Tibial artery (tissue), 4 donors: Measurements from ENCODE around the gene PSME1.
A peak's percentile ranks its signal among the peaks of the same experiment; 100 is the strongest.

Experiments used
- DNase-seq, 2 donors: peaks; one replicate each; pipeline ENCODE4 v3.0.0-alpha.2; 2019
- H3K27ac ChIP-seq, 2 donors: fragments of 200-600 bp; sonication (generic) in 1 of 2; 1 replicate in 1 of 2; 2 replicates in 1 of 2; pipeline ENCODE4 v1.5.1; 2018 to 2019; ENCODE audit warnings: mild to moderate bottlenecking in 1 of 2
- H3K27me3 ChIP-seq, 2 donors: fragments of 200-600 bp; sonication (generic) in 1 of 2; one replicate each; pipeline versions ENCODE4 v1.5.1 to v1.6.0; 2016 to 2019
- H3K36me3 ChIP-seq, 3 donors: fragments of 200-600 bp; sonication (generic) in 2 of 3; one replicate each; pipeline ENCODE4 v1.5.1; 2016 to 2019; ENCODE audit warnings: mild to moderate bottlenecking in 2 of 3
- H3K4me1 ChIP-seq, 4 donors: fragments of 200-600 bp; sonication (generic) in 2 of 4; 1 replicate in 3 of 4; 2 replicates in 1 of 4; pipeline ENCODE4 v1.5.1; 2016 to 2019
- H3K4me3 ChIP-seq, 2 donors: fragments of 200-600 bp; sonication (generic) in 1 of 2; 1 replicate in 1 of 2; 2 replicates in 1 of 2; pipeline ENCODE4 v1.5.1; 2018 to 2019; ENCODE audit warnings: mild to moderate bottlenecking in 2 of 2
- H3K9me3 ChIP-seq, 3 donors: fragments of 200-600 bp; sonication (generic) in 1 of 3; one replicate each; pipeline ENCODE4 v1.5.1; 2016 to 2019
- intact Hi-C: fragments of 100-400 bp; cut with DNase I; formaldehyde crosslinking; loops from one replicate; pipeline ENCODE4 v1.15.0; 2023; ENCODE audit warnings: low total_unique reads
- TF ChIP-seq, protein P1 (sequence below), 2 experiments: fragments of 200-600 bp in 1 of 2; fragments of 450-650 bp in 1 of 2; IDR thresholded peaks; one replicate each; pipeline ENCODE4 v1.5.1; 2017 to 2019; ENCODE audit warnings: antibody characterized with exemption in 2 of 2, mild to moderate bottlenecking in 1 of 2, moderate library complexity in 1 of 2

Gene PSME1

GRCh38 chr14:24117179-24117578 lies 18.8 kb upstream of the PSME1 start:
- Histone ChIP-seq H3K27ac (no peak overlapping the region), H3K4me1 (peaks cover 0 to 26% (median 17%) of the 10 kb centered on the region in 4 donors), H3K27me3 (no peaks in the 10 kb centered on the region), H3K4me3 (no peak overlapping the region), H3K36me3 (peaks cover 49 to 58% (median 53%) of the 10 kb centered on the region in 3 donors), H3K9me3 (no peaks in the 10 kb centered on the region)
- TF ChIP-seq, protein P1, sequence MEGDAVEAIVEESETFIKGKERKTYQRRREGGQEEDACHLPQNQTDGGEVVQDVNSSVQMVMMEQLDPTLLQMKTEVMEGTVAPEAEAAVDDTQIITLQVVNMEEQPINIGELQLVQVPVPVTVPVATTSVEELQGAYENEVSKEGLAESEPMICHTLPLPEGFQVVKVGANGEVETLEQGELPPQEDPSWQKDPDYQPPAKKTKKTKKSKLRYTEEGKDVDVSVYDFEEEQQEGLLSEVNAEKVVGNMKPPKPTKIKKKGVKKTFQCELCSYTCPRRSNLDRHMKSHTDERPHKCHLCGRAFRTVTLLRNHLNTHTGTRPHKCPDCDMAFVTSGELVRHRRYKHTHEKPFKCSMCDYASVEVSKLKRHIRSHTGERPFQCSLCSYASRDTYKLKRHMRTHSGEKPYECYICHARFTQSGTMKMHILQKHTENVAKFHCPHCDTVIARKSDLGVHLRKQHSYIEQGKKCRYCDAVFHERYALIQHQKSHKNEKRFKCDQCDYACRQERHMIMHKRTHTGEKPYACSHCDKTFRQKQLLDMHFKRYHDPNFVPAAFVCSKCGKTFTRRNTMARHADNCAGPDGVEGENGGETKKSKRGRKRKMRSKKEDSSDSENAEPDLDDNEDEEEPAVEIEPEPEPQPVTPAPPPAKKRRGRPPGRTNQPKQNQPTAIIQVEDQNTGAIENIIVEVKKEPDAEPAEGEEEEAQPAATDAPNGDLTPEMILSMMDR (IDR thresholded peaks at IDR 0.05), result no peak
- intact Hi-C loops, result no loop called here
- no peak for DNase-seq

GRCh38 chr14:24119691-24120090 lies 16.3 kb upstream of the PSME1 start:
- H3K36me3 ChIP-seq, result peaks cover 67 to 78% (median 75%) of the 10 kb centered on the region in 3 donors
- H3K27ac ChIP-seq, result no peak overlapping the region
- TF ChIP-seq, protein P1 (IDR thresholded peaks at IDR 0.05), result no peak
- H3K9me3 ChIP-seq, result no peaks in the 10 kb centered on the region
- no peak overlapping the region for H3K4me3 ChIP-seq
- peaks cover 0 to 21% (median 14%) of the 10 kb centered on the region in 4 donors for H3K4me1 ChIP-seq
- DNase-seq, result no peak
- H3K27me3 ChIP-seq, result no peaks in the 10 kb centered on the region
- intact Hi-C loops, result no loop called here

- H3K4me3 ChIP-seq, result no peak overlapping the region
- no peak for DNase-seq
- peaks cover 0 to 13% (median 6%) of the 10 kb centered on the region in 4 donors for H3K4me1 ChIP-seq
- TF ChIP-seq, protein P1 (IDR thresholded peaks at IDR 0.05), result no peak
- H3K36me3 ChIP-seq, result peaks cover 67 to 78% (median 75%) of the 10 kb centered on the region in 3 donors
- H3K27me3 ChIP-seq, result no peaks in the 10 kb centered on the region
- no peak overlapping the region for H3K27ac ChIP-seq
- no peaks in the 10 kb centered on the region for H3K9me3 ChIP-seq
- intact Hi-C loops, result no loop called here
These were observed 14.8 kb upstream of the PSME1 start for GRCh38 chr14:24121210-24121609.

DNA sequence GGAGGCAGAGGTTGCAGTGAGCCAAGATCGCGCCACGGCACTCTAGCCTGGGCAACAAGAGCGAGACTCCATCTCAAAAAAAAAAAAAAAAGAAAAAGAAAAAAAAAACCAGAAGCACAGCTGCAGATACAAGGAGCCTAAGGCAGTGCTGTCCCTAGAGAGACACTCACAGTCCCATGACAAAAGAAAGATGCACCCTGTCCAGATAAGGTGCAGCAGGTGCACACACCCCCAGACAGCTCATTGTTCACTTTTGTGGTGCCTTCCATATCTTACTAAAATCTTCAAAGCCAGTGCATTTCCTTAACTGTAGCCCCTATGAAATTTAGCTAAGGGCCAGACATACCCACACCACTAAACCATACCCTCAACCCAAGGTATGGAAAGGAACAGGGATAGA lies 13.6 kb upstream of the PSME1 start:
- peaks cover 63 to 72% (median 64%) of the 10 kb centered on the region in 3 donors for H3K36me3 ChIP-seq
- intact Hi-C loops, result no loop called here
- no peak for DNase-seq
- H3K27me3 ChIP-seq, result no peaks in the 10 kb centered on the region
- no peak overlapping the region for H3K4me3 ChIP-seq
- TF ChIP-seq, protein P1 (IDR thresholded peaks at IDR 0.05), result no peak
- no peak overlapping the region for H3K27ac ChIP-seq
- no peaks in the 10 kb centered on the region for H3K9me3 ChIP-seq
- peaks cover 0 to under 1% (median 0%) of the 10 kb centered on the region in 4 donors for H3K4me1 ChIP-seq

DNA sequence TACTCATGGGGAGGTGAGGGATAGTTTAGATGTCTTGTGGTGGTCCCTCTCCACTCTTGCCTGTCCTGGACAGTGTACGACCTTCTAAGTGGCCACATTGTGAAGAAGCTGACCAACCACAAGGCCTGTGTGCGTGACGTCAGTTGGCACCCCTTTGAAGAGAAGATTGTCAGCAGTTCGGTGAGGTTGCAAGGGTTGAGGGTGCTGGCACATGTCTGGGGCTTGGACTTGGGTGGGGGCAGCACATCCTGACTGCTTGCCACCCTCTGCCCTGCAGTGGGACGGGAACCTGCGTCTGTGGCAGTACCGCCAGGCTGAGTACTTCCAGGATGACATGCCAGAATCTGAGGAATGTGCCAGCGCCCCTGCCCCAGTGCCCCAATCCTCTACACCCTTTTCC lies 13.1 kb upstream of the PSME1 start:
- Histone ChIP-seq H3K36me3 (peaks cover 59 to 68% (median 61%) of the 10 kb centered on the region in 3 donors), H3K27me3 (no peaks in the 10 kb centered on the region), H3K9me3 (no peaks in the 10 kb centered on the region), H3K4me1 (no peaks in the 10 kb centered on the region), H3K4me3 (no peak overlapping the region), H3K27ac (no peak overlapping the region)
- TF ChIP-seq, protein P1 (IDR thresholded peaks at IDR 0.05), result no peak
- DNase-seq, result peak in 1 of 2 donors; percentile 33
- intact Hi-C loops, result no loop called here
